Non-pigmented ciliary epithelial cell (primary cell): ENCODE measurements around the gene EEF1AKMT4.

Experiments used
- DNase-seq: peaks from one replicate; pipeline ENCODE4 v3.0.0-alpha.2; 2010; ENCODE audit warnings: low read depth

Gene EEF1AKMT4

GRCh38 chr3:184249412-184250166 lies at the start of gene EEF1AKMT4:
TSS of gene EEF1AKMT4 (plus strand) at chr3:184249672. CDS start at chr3:184249695, 23 bp downstream.
- peak; percentile 93 for DNase-seq

- no peak for DNase-seq
Observed at GRCh38 chr3:184200825-184201224, 48.6 kb upstream of the EEF1AKMT4 start.

GRCh38 chr3:184203526-184203925 lies 45.9 kb upstream of the EEF1AKMT4 start:
- DNase-seq: no peak

GRCh38 chr3:184209146-184209923 lies 40.1 kb upstream of the EEF1AKMT4 start:
- DNase-seq: no peak

GRCh38 chr3:184211297-184211696 lies 38.2 kb upstream of the EEF1AKMT4 start:
- DNase-seq: no peak

- no peak for DNase-seq
Observed at GRCh38 chr3:184211718-184212117, 37.8 kb upstream of the EEF1AKMT4 start.

GRCh38 chr3:184218814-184219213 lies 30.7 kb upstream of the EEF1AKMT4 start:
- DNase-seq: no peak

- no peak for DNase-seq
Observed at GRCh38 chr3:184222521-184222920, 27.0 kb upstream of the EEF1AKMT4 start.

GRCh38 chr3:184223946-184224345 lies 25.5 kb upstream of the EEF1AKMT4 start:
- DNase-seq: no peak

- DNase-seq: no peak
Observed at GRCh38 chr3:184227481-184227935, 22.0 kb upstream of the EEF1AKMT4 start.

- DNase-seq: no peak
Observed at GRCh38 chr3:184228376-184229137, 20.9 kb upstream of the EEF1AKMT4 start.

- DNase-seq: no peak
Observed at GRCh38 chr3:184229394-184230080, 19.9 kb upstream of the EEF1AKMT4 start, which contains the start of gene VWA5B2. TSS of gene VWA5B2 (plus strand) at chr3:184229585. CDS start at chr3:184230529, 944 bp downstream.

GRCh38 chr3:184230081-184230602 lies 19.3 kb upstream of the EEF1AKMT4 start:
- DNase-seq: no peak

- DNase-seq: no peak
Observed at GRCh38 chr3:184230603-184231528, 18.6 kb upstream of the EEF1AKMT4 start.

- DNase-seq: no peak
Observed at GRCh38 chr3:184231671-184232070, 17.8 kb upstream of the EEF1AKMT4 start.

- DNase-seq: no peak
Observed at GRCh38 chr3:184233127-184233843, 16.2 kb upstream of the EEF1AKMT4 start.

GRCh38 chr3:184234224-184234623 lies 15.2 kb upstream of the EEF1AKMT4 start:
- DNase-seq: peak; percentile 51

GRCh38 chr3:184234671-184235380 lies 14.6 kb upstream of the EEF1AKMT4 start:
- no peak for DNase-seq
